ENCODE data around the gene MYO1E.
"Not testable (repeated sequence)": the region's sequence is repeated elsewhere in the genome, so short reads cannot be mapped to it uniquely, and the experiment has no call there.

MYO1E gene

DNA sequence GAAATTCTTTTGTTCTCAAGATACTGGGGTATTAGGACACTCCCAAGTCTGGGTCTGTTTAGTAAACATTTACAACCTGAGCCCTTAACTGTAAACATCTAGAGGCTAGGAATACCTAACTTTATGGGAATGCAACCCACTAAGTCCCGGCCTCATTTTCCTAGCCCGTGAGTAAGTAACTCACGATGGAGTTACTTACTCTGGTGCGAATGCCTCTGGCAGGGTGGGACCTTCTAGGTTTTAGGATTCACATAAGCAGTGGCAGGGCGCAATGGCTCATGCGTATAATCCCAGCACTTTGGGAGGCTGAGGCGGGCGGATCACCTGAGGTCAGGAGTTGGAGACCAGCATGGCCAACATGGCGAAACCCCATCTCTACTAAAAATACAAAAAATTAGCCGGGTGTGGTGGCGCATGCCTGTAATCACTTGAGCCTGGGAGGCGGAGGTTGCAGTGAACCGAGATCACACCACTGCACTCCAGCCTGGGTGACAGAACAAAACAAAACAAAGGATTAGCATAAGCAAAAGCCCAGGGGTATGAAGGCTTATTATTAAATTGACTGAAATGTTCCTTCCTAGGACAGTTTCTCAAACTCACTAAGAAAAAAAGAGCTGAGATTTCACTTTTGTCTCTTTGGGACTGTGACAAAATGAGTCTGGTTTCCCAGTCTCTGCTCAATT lies 14.7 kb upstream of the MYO1E start:
- DNase-seq, result not testable (repeated sequence)

DNA sequence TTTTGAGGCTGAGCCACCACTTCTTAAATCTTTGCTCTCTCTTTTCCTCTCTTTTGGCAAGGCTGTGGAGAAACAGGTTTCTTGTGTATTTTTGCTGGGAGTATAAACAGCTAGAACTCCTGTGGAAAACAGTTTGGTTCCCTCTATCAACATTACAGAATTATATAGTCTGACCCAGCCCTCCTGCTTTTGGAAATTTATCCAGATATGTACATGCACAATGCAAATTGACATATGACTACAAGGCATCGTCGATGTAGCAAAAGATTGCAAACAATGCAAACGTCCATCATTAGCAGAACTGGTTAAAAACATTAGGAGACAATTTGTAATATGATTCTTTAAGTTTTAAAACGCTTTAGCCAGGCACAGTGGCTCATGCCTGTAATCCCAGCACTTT lies 12.5 kb upstream of the MYO1E start:
- no peak for DNase-seq

- no peak for DNase-seq
These were observed 11.8 kb upstream of the MYO1E start for GRCh38 chr15:59384507-59384906.

DNA sequence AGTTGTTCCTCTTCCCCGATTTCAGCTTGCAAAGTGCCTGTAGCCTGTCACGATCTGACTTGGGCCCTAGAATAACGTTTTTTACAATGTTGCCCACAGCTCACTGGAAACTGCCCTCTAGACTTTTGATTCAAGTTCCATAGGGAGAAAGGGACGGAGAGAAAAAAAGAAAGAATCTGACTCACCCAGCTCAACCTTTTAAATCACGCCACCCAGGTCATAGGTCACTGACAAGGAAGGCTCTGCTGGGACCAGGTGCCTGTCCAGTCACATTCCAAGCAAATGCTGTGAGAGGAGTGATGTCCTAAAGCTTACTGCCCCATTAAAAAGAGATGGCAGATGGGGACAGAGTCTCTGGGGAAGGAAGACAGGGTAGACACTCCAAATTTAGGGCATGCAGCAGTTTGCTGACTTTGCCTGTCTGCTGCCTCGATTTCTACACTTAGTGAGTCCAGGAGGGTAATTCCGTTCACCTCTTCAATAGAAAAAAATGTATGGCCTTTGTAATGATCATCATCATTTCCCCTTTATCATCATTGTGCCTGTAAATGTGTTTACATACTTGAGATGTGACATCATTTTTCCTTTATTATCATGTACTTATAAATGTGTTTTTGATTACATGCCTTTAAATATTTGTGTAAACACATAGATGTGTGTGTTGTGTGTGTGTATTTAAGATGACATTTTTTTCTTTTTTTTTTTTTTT lies 8.4 kb upstream of the MYO1E start:
- DNase-seq, result no peak

- no peak for DNase-seq
These were observed 6.9 kb upstream of the MYO1E start for GRCh38 chr15:59379531-59379930.

DNA sequence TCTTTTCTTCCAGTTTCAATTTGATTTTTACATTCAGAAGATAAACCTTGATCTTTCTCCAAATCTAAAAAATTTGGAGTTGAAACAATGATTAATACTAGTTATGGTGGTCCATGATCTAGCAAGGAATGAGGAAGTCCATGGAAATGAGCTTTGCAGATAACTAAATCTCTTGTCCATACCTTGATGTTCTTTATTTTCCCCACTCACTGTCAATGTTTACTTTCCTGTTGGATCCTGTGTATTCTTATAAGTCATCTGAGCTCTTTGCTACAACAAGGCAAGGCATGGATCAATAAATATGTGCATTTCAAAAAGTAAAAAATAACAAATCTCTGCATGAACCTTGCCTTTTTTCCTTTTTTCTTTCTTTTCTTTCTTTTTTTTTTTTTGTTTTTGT lies 6.2 kb upstream of the MYO1E start:
- no peak for DNase-seq

- DNase-seq, result no peak
These were observed 5.3 kb upstream of the MYO1E start for GRCh38 chr15:59377924-59378323.

- DNase-seq, result no peak
These were observed 4.1 kb upstream of the MYO1E start for GRCh38 chr15:59376733-59377132.

- no peak for DNase-seq
These were observed 544 bp upstream of the MYO1E start for GRCh38 chr15:59373215-59373614.

GRCh38 chr15:59371458-59372351 lies 966 bp downstream of the MYO1E start:
- no peak for DNase-seq

- no peak for DNase-seq
These were observed 3.1 kb downstream of the MYO1E start for GRCh38 chr15:59369597-59369996.

GRCh38 chr15:59367022-59367451 lies 5.6 kb downstream of the MYO1E start:
- no peak for DNase-seq

DNA sequence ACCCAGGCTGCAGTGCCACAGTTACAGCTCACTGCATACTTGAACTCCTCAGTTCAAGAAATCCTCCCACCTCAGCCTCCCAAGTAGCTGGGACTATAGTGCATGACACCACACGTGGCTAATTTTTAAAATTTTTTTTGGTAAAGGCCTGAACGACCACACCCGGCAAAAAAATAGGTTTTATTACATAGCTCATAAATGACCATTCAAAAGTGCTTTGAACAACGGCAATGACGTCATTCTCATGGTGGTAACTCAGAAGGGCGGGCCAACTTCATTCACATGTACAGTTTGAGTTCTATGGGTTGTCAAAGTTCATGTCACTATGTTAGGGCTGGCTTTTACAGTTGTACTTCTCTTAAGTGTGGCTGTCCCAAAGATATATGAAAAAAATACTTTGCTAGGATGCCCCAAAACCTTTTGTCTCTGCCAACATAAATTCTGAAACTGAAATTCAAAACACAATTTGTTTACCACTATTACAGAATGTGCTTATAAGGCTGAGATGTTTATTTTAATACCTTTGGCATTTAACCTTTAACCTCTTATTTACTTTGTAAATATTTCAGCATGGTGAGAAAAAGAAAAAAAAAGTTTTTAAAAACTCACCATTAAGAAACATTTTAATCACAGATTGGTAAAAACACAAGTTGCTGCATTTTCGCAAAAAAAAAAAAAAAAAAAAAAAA lies 6.2 kb downstream of the MYO1E start:
- no peak for DNase-seq

DNA sequence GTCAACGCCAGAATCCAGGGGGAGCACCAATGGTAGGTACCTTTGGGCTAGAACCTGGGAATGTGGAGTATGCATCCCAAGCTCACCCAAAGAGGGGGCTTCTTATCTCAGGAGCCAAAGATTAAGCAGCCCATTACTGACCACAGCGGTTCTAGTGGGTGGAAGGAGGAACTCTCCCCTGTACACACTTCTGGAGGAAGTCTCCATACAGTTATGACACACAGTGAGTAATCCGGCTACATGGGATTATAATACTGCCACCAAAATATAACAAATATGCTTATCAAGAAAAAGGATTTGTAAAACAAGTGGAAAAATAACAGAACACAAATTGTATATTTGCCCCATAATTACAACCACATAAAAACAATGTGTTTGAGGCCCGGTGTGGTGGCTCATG lies 8.4 kb downstream of the MYO1E start:
- no peak for DNase-seq

DNA sequence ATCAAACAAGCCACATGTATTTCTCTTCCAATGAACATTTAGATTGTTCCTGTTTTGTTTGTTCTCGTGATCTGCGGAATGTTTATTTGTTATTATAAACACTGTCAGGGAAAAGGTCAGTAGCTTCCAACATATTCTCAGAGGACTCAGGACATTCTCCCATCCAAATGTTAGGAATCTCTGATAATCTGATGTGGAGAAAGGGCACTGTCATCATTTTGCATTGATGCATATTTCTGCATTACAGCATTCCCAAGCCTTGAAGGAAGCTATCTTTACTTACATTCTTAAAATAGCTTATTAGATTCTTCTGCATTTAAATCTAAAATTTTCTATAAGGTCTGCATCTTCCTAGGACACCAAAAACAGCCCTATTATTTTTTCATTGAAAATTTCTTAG lies 10.3 kb downstream of the MYO1E start:
- no peak for DNase-seq

- no peak for DNase-seq
These were observed 11.8 kb downstream of the MYO1E start for GRCh38 chr15:59360896-59361295.

- DNase-seq, result no peak
These were observed 12.4 kb downstream of the MYO1E start for GRCh38 chr15:59360305-59360704.

GRCh38 chr15:59355730-59356129 lies 16.9 kb downstream of the MYO1E start:
- no peak for DNase-seq

DNA sequence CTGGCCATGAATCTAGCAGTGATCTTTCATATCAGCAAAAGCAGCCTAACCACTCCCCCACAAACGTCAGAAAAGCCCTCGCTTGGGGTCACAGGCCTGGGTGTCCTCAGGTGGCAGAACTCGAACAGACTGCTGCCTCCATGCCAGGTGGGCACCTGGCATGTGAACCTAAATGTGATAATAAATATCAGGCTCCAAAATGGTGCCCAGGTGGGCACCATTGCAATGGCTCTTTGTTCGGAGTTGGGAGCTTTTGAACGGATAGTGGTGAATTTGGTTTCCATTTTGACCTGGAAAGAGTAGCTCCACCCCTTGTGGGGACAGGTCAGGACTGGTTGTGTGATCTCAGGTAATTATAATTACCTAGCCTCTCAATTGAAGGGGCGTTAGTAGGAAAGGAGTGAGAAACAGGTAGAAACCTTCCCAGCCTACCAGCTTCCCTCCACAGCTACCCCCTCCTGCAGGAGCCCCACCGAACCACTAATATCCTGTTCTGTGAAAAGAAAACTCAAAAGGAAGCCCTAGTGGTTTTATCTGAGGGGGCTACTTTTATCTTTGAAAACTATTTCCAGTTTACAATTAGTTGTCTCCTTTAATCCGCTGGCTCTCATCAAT lies 18.1 kb downstream of the MYO1E start:
- no peak for DNase-seq

GRCh38 chr15:59353994-59354416 lies 18.7 kb downstream of the MYO1E start:
- DNase-seq, result no peak

DNA sequence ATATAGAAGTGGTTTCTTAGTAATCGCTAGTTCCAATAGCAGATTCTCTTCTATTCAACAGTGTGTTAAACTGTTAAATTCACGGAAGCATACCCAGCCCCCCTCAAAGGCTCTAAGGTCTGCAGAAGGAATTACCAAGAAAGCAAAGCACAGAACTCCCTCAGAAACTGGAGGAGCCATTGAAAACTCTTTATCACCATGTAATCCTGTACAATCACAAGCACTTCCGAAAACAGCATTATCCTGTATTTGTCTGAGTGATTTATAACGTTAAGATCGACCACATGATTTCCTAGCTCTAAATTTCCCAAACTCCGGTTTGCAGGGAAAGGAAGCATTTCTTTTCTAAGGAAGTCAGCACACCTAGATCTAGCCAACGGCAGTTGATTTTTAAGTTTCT lies 20.0 kb downstream of the MYO1E start:
- no peak for DNase-seq

GRCh38 chr15:59352189-59352588 lies 20.5 kb downstream of the MYO1E start:
- no peak for DNase-seq

DNA sequence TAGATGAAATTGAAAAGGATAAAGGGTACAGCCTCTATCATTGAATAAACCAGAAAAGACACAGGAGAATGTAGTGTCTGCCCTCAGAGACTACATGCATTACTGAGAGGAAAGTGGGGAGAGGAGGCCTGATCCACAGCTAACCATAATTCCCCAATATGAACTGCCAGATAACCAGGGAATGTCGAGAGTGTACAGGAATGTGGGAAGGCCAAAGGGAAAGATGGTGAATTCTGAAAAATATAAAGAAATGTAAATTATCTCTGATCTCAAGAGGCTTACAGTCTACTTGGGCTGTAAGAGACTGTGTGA lies 22.3 kb downstream of the MYO1E start:
- no peak for DNase-seq

Measured in cortex of kidney (tissue), 1 donor.